Sigmoid colon (tissue), 7 donors: ENCODE results near the gene PFDN4. TPM values are rescaled to one million over a fixed set of nuclear protein-coding genes. Genes with fewer than 3 reads are reported as not detected.
A peak's percentile ranks its signal among the peaks of the same experiment; 100 is the strongest.

Experiments used
- DNase-seq: peaks from one replicate; pipeline ENCODE4 v3.0.0-alpha.2; 2019
- H3K27ac ChIP-seq, 4 donors: fragments of 200-600 bp; sonication (generic); one replicate each; pipeline ENCODE4 v1.5.1; 2016 to 2019; ENCODE audit warnings: mild to moderate bottlenecking in 1 of 4
- H3K27me3 ChIP-seq, 3 donors: fragments of 200-600 bp; sonication (generic); one replicate each; pipeline ENCODE4 v1.5.1; 2019; ENCODE audit warnings: mild to moderate bottlenecking in 1 of 3
- H3K36me3 ChIP-seq, 4 donors: fragments of 200-600 bp; sonication (generic); one replicate each; pipeline ENCODE4 v1.5.1; 2016 to 2019
- H3K4me1 ChIP-seq, 4 donors: fragments of 200-600 bp; sonication (generic); one replicate each; pipeline ENCODE4 v1.5.1; 2017 to 2019
- H3K4me3 ChIP-seq, 4 donors: fragments of 200-600 bp; sonication (generic); one replicate each; pipeline ENCODE4 v1.5.1; 2017 to 2019; ENCODE audit warnings: mild to moderate bottlenecking in 2 of 4, moderate library complexity in 1 of 4
- H3K9me3 ChIP-seq, 4 donors: fragments of 200-600 bp in 3 of 4; sonication (generic) in 3 of 4; one replicate each; pipeline versions ENCODE4 v1.5.1 to v1.6.1; 2013 to 2019
- EP300 ChIP-seq, 4 donors: sonication (generic); formaldehyde crosslinking; IDR thresholded peaks; one replicate each; pipeline ENCODE4 v1.6.1; 2017; ENCODE audit warnings: antibody characterized with exemption in 4 of 4
- POLR2A ChIP-seq, 2 donors: fragments of 450-650 bp; IDR thresholded peaks; one replicate each; pipeline ENCODE4 v1.6.1; 2016; ENCODE audit warnings: antibody characterized with exemption in 2 of 2, mild to moderate bottlenecking in 2 of 2, moderate library complexity in 2 of 2
- POLR2AphosphoS5 ChIP-seq, 4 donors: sonication (generic); formaldehyde crosslinking; IDR thresholded peaks; one replicate each; pipeline ENCODE4 v1.6.1; 2017; ENCODE audit warnings: antibody characterized with exemption in 4 of 4
- WGBS, 2 donors: extraction: QIAGEN DNeasy Blood & Tissue Kit; methylation state at CpG; one replicate each; pipeline ENCODE4 v1.1.7; 2013; 5-methylcytosine and 5-hydroxymethylcytosine counted together
- intact Hi-C: fragments of 100-400 bp; cut with DNase I; formaldehyde crosslinking; loops from one replicate; pipeline ENCODE4 v1.15.1; 2023
- polyA plus RNA-seq, 3 donors: library from polyadenylated mRNA; stranded (reverse); fragments of 200-250 nt; gene quantifications; one replicate each; pipeline ENCODE4 v1.2.3, GENCODE V29; 2013
- total RNA-seq, 4 donors: library from RNA; depleted of rRNA; stranded (reverse); fragments of >200 nt; gene quantifications; one replicate each; pipeline ENCODE4 v1.1.0, GENCODE V29; 2016
- TF ChIP-seq, protein P1 (sequence below), 4 experiments: fragments of 450-650 bp in 3 of 4; fragments of 200-600 bp in 1 of 4; IDR thresholded peaks; one replicate each; pipeline ENCODE4 v1.5.1; 2016 to 2019; ENCODE audit warnings: antibody characterized with exemption in 4 of 4, mild to moderate bottlenecking in 3 of 4, moderate library complexity in 2 of 4
- donor health status: healthy with polysubstance abuse.
- donor health status: Bipolar disorder and iron deficiency.
- donor health status: healthy.

Gene PFDN4
- total and polyA plus RNA-seq, 7 donors = 55.3 to 284 (median 101) TPM

DNA sequence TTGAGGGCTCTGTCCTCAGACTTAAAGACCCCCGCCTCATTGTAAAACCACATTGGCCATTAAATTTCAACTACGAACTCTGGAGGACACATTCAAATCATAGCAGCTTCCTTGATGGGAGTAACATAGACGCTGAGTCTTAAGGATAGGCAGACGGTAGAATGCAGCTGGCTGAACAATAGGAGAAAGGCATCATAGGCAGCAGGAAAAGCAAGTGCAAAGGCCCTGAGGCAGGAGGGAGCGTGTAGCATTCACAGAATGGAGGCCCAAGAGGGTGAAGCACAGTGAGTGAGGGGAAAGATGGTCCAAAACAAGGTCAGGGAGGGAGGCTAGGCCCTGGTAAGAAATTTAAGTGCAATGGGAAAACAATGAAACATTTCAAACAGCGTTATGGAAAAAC, 8.6 kb upstream of the PFDN4 start:
- intact Hi-C loops = loop anchor here (2.0 to 10.0 kb wide), 2 partner anchors 102 to 254 kb away; no protein-coding TSS in a partner anchor
- no peak for DNase-seq
- H3K9me3 ChIP-seq = no peaks in the 10 kb centered on the region
- no peaks in the 10 kb centered on the region for H3K36me3 ChIP-seq
- H3K27me3 ChIP-seq = no peaks in the 10 kb centered on the region
- no peak overlapping the region for H3K4me3 ChIP-seq
- no peaks in the 10 kb centered on the region for H3K4me1 ChIP-seq
- no peak overlapping the region for H3K27ac ChIP-seq
- TF ChIP-seq, protein P1, sequence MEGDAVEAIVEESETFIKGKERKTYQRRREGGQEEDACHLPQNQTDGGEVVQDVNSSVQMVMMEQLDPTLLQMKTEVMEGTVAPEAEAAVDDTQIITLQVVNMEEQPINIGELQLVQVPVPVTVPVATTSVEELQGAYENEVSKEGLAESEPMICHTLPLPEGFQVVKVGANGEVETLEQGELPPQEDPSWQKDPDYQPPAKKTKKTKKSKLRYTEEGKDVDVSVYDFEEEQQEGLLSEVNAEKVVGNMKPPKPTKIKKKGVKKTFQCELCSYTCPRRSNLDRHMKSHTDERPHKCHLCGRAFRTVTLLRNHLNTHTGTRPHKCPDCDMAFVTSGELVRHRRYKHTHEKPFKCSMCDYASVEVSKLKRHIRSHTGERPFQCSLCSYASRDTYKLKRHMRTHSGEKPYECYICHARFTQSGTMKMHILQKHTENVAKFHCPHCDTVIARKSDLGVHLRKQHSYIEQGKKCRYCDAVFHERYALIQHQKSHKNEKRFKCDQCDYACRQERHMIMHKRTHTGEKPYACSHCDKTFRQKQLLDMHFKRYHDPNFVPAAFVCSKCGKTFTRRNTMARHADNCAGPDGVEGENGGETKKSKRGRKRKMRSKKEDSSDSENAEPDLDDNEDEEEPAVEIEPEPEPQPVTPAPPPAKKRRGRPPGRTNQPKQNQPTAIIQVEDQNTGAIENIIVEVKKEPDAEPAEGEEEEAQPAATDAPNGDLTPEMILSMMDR (IDR thresholded peaks at IDR 0.05) = no peak
- TF ChIP-seq POLR2AphosphoS5 (IDR thresholded peaks at IDR 0.05) (no peak), EP300 (IDR thresholded peaks at IDR 0.05) (no peak), POLR2A (IDR thresholded peaks at IDR 0.05) (no peak)
- 68 to 78% methylated on average over 6 of the region's 6 CpGs for WGBS, 2 donors

DNA sequence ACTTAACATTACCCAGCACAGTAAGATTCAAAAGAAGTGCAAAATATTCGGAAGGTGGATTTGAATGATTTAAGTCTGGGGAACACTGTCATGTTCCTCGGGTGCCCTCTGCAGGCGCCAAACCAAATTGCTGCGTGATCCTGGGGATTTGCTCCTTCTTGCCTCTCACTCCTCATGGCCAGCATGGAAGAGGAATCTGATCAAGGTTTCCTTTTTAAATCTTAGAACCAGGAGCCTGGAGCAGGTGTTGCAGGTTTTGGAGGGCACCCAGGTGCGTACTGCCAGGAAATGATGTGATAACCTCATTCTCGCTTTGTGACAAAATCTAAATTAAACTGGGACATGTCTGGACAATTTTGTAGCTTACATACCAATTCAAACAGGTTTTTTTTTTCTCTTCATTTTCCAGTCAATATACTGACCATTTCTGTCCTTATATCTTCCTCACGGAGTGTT, 8.1 kb upstream of the PFDN4 start:
- Histone ChIP-seq H3K27me3 (no peaks in the 10 kb centered on the region), H3K27ac (no peak overlapping the region), H3K4me1 (no peaks in the 10 kb centered on the region), H3K4me3 (no peak overlapping the region), H3K9me3 (no peaks in the 10 kb centered on the region), H3K36me3 (no peaks in the 10 kb centered on the region)
- TF ChIP-seq POLR2AphosphoS5 (IDR thresholded peaks at IDR 0.05) (no peak), EP300 (IDR thresholded peaks at IDR 0.05) (no peak), POLR2A (IDR thresholded peaks at IDR 0.05) (no peak)
- TF ChIP-seq, protein P1 (IDR thresholded peaks at IDR 0.05) = peak; percentile 54 to 84 (median 71)
- WGBS, 2 donors = 12 to 23% methylated on average over 7 of the region's 7 CpGs
- intact Hi-C loops = loop anchor here (2.0 to 10.0 kb wide), 3 partner anchors 103 to 285 kb away; no protein-coding TSS in a partner anchor
- DNase-seq = peak; percentile 78

DNA sequence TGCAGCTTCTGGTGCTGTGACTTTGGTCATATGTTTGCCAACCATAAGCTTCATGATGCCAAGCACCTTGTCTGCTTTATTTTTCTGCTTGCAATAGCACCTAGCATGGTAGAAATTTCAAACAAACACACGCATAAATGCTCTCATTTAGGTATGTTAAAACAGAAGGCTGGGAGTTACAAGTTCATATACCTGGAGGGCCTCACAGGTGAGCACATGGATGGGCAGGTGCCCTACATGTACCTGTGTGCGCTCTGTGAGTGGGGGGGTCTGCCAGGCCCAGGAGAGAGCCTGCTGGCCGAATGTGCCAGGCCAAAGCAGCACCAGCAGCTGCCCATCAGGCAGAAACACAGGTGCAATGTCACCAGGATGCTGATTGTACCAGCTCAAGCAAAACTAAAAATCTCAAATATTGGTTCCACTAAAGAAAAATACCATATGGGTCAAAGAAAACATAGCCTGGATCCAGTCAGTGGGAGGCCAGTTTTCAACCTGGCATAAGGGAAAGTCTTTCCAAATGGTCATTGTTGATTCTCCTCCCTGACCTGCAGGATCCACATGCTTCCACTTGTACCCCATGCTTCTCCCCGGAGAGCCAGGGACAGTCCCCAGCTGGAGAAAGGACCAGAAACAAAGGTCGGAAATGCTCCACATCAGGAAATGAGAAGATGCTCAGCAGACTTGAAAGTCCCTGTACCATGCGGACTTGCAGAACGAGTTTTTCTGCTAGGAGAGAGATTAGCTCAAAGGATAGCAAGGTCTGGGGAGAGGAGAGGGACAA, 7.2 kb upstream of the PFDN4 start:
- intact Hi-C loops = loop anchor here (10.0 kb wide), 1 partner anchor 286 kb away; no protein-coding TSS in a partner anchor
- Histone ChIP-seq H3K27ac (no peak overlapping the region), H3K36me3 (no peaks in the 10 kb centered on the region), H3K27me3 (no peaks in the 10 kb centered on the region), H3K9me3 (no peaks in the 10 kb centered on the region), H3K4me1 (no peaks in the 10 kb centered on the region), H3K4me3 (no peak overlapping the region)
- TF ChIP-seq, protein P1 (IDR thresholded peaks at IDR 0.05) = no peak
- TF ChIP-seq POLR2A (IDR thresholded peaks at IDR 0.05) (no peak), POLR2AphosphoS5 (IDR thresholded peaks at IDR 0.05) (no peak), EP300 (IDR thresholded peaks at IDR 0.05) (no peak)
- DNase-seq = no peak
- WGBS, 2 donors = 39 to 65% methylated on average over 7 of the region's 7 CpGs

DNA sequence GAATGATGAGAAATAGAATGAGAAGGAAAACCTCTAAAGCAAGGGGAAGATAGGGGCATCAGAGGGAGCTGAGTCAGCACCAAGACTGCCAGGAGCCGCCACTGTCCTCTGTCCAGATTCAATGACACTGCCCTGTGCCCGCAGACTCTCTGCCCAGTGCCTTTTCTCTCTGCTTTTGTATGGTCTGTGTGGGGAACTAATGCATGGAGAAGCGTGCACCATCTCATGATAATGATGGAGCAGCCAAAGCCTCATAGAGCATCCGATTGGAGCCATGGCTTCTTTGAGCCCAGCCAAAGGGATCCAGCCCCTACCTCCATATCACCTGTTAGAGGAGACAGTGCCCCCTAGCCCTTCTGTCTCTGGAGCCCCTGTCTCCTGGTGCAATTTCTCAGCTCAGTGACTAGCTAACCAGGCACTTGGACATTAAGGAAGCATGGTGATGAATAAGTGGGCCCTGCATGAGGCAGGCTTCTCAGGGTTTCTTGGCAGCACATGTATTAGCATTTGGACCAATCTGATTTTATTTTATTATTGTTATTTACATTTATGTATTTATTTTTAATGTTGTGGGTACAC, 6.5 kb upstream of the PFDN4 start:
- Histone ChIP-seq H3K4me3 (no peak overlapping the region), H3K36me3 (no peaks in the 10 kb centered on the region), H3K9me3 (no peaks in the 10 kb centered on the region), H3K27ac (no peak overlapping the region), H3K27me3 (no peaks in the 10 kb centered on the region), H3K4me1 (no peaks in the 10 kb centered on the region)
- WGBS, 2 donors = 53 to 72% methylated on average over 4 of the region's 4 CpGs
- no peak for DNase-seq
- intact Hi-C loops = loop anchor here (10.0 kb wide), 1 partner anchor 287 kb away; no protein-coding TSS in a partner anchor
- TF ChIP-seq EP300 (IDR thresholded peaks at IDR 0.05) (no peak), POLR2AphosphoS5 (IDR thresholded peaks at IDR 0.05) (no peak), POLR2A (IDR thresholded peaks at IDR 0.05) (no peak)
- TF ChIP-seq, protein P1 (IDR thresholded peaks at IDR 0.05) = no peak
